K562 (cell line): Measurements from ENCODE around the gene CEBPA. TPM values are rescaled to one million over a fixed set of nuclear protein-coding genes. Genes with fewer than 3 reads are reported as not detected.

ENCODE experiments used
- ATAC-seq: fragments of 200-7000 bp; cut with Tn5 transposase; 3 replicates; pipeline ENCODE4 v1.9.1; 2020; ENCODE audit warnings: moderate library complexity
- BruUV-seq: library from RNA; stranded (reverse); fragments of 400-500 nt; replicated peaks from 2 replicates; lab custom pipeline; 2021; lab: Mats Ljungman, UMichigan
- CTCF ChIA-PET: fragments of 300-600 bp; formaldehyde crosslinking; extraction: SDS; loops from one replicate; lab custom pipeline; 2021; ENCODE audit warnings: low intra/inter-chr PET ratio; lab: Yijun Ruan, JAX
- POLR2A ChIA-PET: fragments of 300-600, 350-650 bp; sonication (Branson Sonifier 250); formaldehyde crosslinking; extraction: SDS; loops from one replicate; lab custom pipeline; 2021; ENCODE audit warnings: antibody characterized with exemption, inconsistent platforms; lab: Yijun Ruan, JAX
- DNase-seq, 4 experiments: peaks; one replicate each; pipeline versions ENCODE4 v3.0.0 to v3.0.0-alpha.2; 2011 to 2018; ENCODE audit warnings: low spot score in 3 of 4, mixed read lengths in 3 of 4; ENCODE audit errors: extremely low read depth in 1 of 4
- FAIRE-seq: peaks from 2 replicates; lab custom pipeline; 2011; peaks lifted over from hg19 to GRCh38; lab: Jason Lieb, UNC
- H2AFZ ChIP-seq: 2 replicates; pipeline ENCODE4 v1.6.0; 2011; ENCODE audit warnings: low read depth, low read length, control low read depth, inconsistent platforms
- H3K27ac ChIP-seq: fragments of 200-600 bp; 3 replicates; pipeline ENCODE4 v1.8.0; 2011; ENCODE audit warnings: low read depth, mild to moderate bottlenecking, control low read depth, inconsistent platforms, low read length, moderate library complexity, mixed read lengths; ENCODE audit errors: extremely low read depth
- H3K27me3 ChIP-seq, 2 experiments: fragments of 300-600 bp in 1 of 2; 2 replicates in 1 of 2; 3 replicates in 1 of 2; pipeline versions ENCODE4 v1.6.0 to v1.8.0; 2011; ENCODE audit warnings: inconsistent platforms in 2 of 2, low read length in 2 of 2, mild to moderate bottlenecking in 1 of 2, mixed read lengths in 1 of 2, moderate library complexity in 1 of 2; ENCODE audit not compliant: control insufficient read depth in 2 of 2, insufficient read depth in 2 of 2
- H3K36me3 ChIP-seq: fragments of 300-600 bp; 3 replicates; pipeline ENCODE4 v1.8.0; 2011; ENCODE audit warnings: mild to moderate bottlenecking, low read length, inconsistent platforms; ENCODE audit not compliant: control insufficient read depth, insufficient read depth
- H3K4me1 ChIP-seq, 2 experiments: fragments of 200-600 bp in 1 of 2; replicated peaks in 1 of 2; 2 replicates in 1 of 2; 3 replicates in 1 of 2; pipeline versions ENCODE4 v1.5.1 to v1.8.0; 2011; ENCODE audit warnings: inconsistent platforms in 2 of 2, low read length in 2 of 2, mild to moderate bottlenecking in 1 of 2, mixed read lengths in 1 of 2, moderate library complexity in 1 of 2; ENCODE audit not compliant: control insufficient read depth in 2 of 2, insufficient read depth in 2 of 2
- H3K4me2 ChIP-seq: 2 replicates; pipeline ENCODE4 v1.6.1; 2011; ENCODE audit warnings: low read length, control low read depth, inconsistent platforms, mixed read lengths; ENCODE audit not compliant: insufficient read depth
- H3K4me3 ChIP-seq: fragments of 200-600 bp; sonication (generic), shearing (Covaris generic); 2 replicates; pipeline ENCODE4 v1.5.1; 2016; ENCODE audit warnings: control low read depth, inconsistent platforms
- H3K79me2 ChIP-seq: fragments of 200-600 bp; 3 replicates; pipeline ENCODE4 v1.8.0; 2011; ENCODE audit warnings: low read length, inconsistent platforms; ENCODE audit not compliant: control insufficient read depth, insufficient read depth
- H3K9ac ChIP-seq, 2 experiments: 2 replicates each; pipeline versions ENCODE4 v1.6.0 to v1.6.1; 2011; ENCODE audit warnings: low read depth in 2 of 2, low read length in 2 of 2, control low read depth in 1 of 2, inconsistent platforms in 1 of 2, mild to moderate bottlenecking in 1 of 2, mixed read lengths in 1 of 2; ENCODE audit not compliant: insufficient read depth in 1 of 2
- H3K9me1 ChIP-seq: one replicate; pipeline ENCODE4 v1.6.0; 2011; ENCODE audit warnings: inconsistent platforms, mild to moderate bottlenecking, low read length, moderate library complexity; ENCODE audit not compliant: control insufficient read depth, insufficient read depth
- H3K9me3 ChIP-seq: replicated peaks from 2 replicates; pipeline ENCODE4 v1.5.1; 2011; ENCODE audit warnings: low read depth, low read length, inconsistent platforms; ENCODE audit not compliant: control insufficient read depth, insufficient read depth
- H4K20me1 ChIP-seq: replicated peaks from 2 replicates; pipeline ENCODE4 v1.6.1; 2011; ENCODE audit warnings: low read length, inconsistent platforms, mixed read lengths; ENCODE audit not compliant: control insufficient read depth, insufficient read depth
- CEBPB ChIP-seq: fragments of 450-650 bp; IDR thresholded peaks from 2 replicates; pipeline ENCODE4 v1.6.1; 2016; ENCODE audit warnings: missing genetic modification characterization, missing compliant biosample characterization
- CEBPG ChIP-seq, 3 experiments: fragments of 200-800 bp in 1 of 3; sonication (Bioruptor generic) in 1 of 3; sonication (generic) in 1 of 3; formaldehyde crosslinking in 1 of 3; IDR thresholded peaks in 2 of 3; conservative IDR thresholded peaks in 1 of 3; 2 replicates each; pipeline versions ENCODE4 v1.6.1 to v1.8.0; 2016 to 2022; ENCODE audit warnings: missing compliant biosample characterization in 2 of 3, missing genetic modification characterization in 2 of 3, mild to moderate bottlenecking in 1 of 3, missing genetic modification reagents in 1 of 3
- CHD2 ChIP-seq: IDR thresholded peaks from 2 replicates; pipeline ENCODE4 v1.6.1; 2011; ENCODE audit warnings: low read depth, low read length
- MAX ChIP-seq: sonication (generic); formaldehyde crosslinking; IDR thresholded peaks from 2 replicates; pipeline ENCODE4 v1.9.0; 2022; ENCODE audit warnings: mild to moderate bottlenecking, missing genetic modification reagents
- POLR3G ChIP-seq: IDR thresholded peaks from 2 replicates; pipeline ENCODE4 v1.6.1; 2011; ENCODE audit not compliant: insufficient read length, insufficient replicate concordance; ENCODE audit errors: extremely low read depth
- TEAD1 ChIP-seq, 2 experiments: fragments of 450-650 bp in 1 of 2; sonication (generic) in 1 of 2; formaldehyde crosslinking; IDR thresholded peaks; 2 replicates each; pipeline versions ENCODE4 v1.4.0 to v1.8.0; 2020 to 2022; ENCODE audit warnings: mild to moderate bottlenecking in 2 of 2, missing genetic modification reagents in 1 of 2
- ZBTB9 ChIP-seq: fragments of 450-650 bp; formaldehyde crosslinking; IDR thresholded peaks from 2 replicates; pipeline ENCODE4 v1.4.0; 2020; ENCODE audit warnings: mild to moderate bottlenecking, moderate library complexity
- ZKSCAN1 ChIP-seq: fragments of 150-350 bp; IDR thresholded peaks from 2 replicates; pipeline ENCODE4 v1.6.1; 2016; ENCODE audit warnings: low read depth, low read length
- ZNF134 ChIP-seq: fragments of 250-450 bp; sonication (Bioruptor Pico); conservative IDR thresholded peaks from 2 replicates; pipeline ENCODE4 v1.4.0; 2020
- WGBS: fragments of 100-300 bp; shearing (Covaris generic); methylation state at CpG from one replicate; pipeline ENCODE4 v1.1.6; 2016; ENCODE audit warnings: low coverage, mixed read lengths; ENCODE audit not compliant: insufficient coverage; ENCODE audit errors: missing lambda C conversion rate; 5-methylcytosine and 5-hydroxymethylcytosine counted together
- in situ Hi-C: fragments of 300-500 bp; cut with MboI; formaldehyde crosslinking; loops from 4 replicates; pipeline ENCODE4 v1.15.0; 2018; ENCODE audit warnings: inconsistent platforms, mixed read lengths
- intact Hi-C: fragments of 100-400 bp; cut with micrococcal nuclease; formaldehyde crosslinking; loops from 2 replicates; pipeline ENCODE4 v1.14.2; 2022
- polyA plus RNA-seq, 8 experiments: library from polyadenylated mRNA; depleted of rRNA in 4 of 8; stranded (reverse) in 5 of 8; unstranded in 3 of 8; fragments of >200 nt; fragmentation: Nextera tagmentation in 2 of 8; fragmentation: Illumina TruSeq in 1 of 8; extraction: Ambion mirVana in 2 of 8; extraction: Trizol in 1 of 8; gene quantifications; 2 replicates each; pipeline versions ENCODE4 v1.2.1 to v1.2.3, GENCODE V29; 2011 to 2014; ENCODE audit warnings: inconsistent platforms in 1 of 8, missing spikeins in 1 of 8
- total RNA-seq, 7 experiments: library from RNA; depleted of rRNA in 6 of 7; stranded (reverse); fragments of >200 nt in 6 of 7; fragmentation: Illumina TruSeq in 2 of 7; extraction: Trizol in 2 of 7; gene quantifications; 2 replicates each; pipeline versions ENCODE4 v1.2.1 to v1.2.3, GENCODE V29; 2011 to 2021; ENCODE audit warnings: low replicate concordance in 1 of 7

The CEBPA gene
- total and polyA plus RNA-seq, 9 of the 15 experiments (the other 6 are each of a cell fraction or from before 2014, with no cell fraction given): 0.03 to 0.59 (median 0.15) TPM; not detected in 2

- no peaks in the 10 kb centered on the region for H3K36me3 ChIP-seq
- peaks cover 0 to 7% of the 10 kb centered on the region in 2 experiments; a peak in 1 of 5 replicates for H3K4me1 ChIP-seq
- H3K27me3 ChIP-seq: peaks cover 14 to 25% of the 10 kb centered on the region in 2 experiments
- in situ Hi-C loops (no loop called here), intact Hi-C loops (no loop called here)
- ChIA-PET CTCF (no interaction called here), POLR2A (no interaction called here)
- TF ChIP-seq CEBPG (CRISPR knock-in tag; IDR thresholded peaks at IDR 0.05): no peak
- peak; percentile 49 to 94 for TF ChIP-seq CEBPG (tag; conservative IDR thresholded peaks at IDR 0.05 in 1 of 2, IDR thresholded peaks at IDR 0.05 in 1 of 2)
- TF ChIP-seq ZNF134 (CRISPR knock-in tag): no peak
- TF ChIP-seq CHD2: no peak
- H3K79me2 ChIP-seq: no peaks in the 10 kb centered on the region
- H3K9ac ChIP-seq: no peak overlapping the region
- H4K20me1 ChIP-seq: no peaks in the 10 kb centered on the region
- H3K4me3 ChIP-seq: no peak overlapping the region
- no peak for ATAC-seq
- no peak for FAIRE-seq
- no TSS peak for BruUV-seq
- no peak overlapping the region for H3K4me2 ChIP-seq
- H3K27ac ChIP-seq: no peak overlapping the region
- H3K9me3 ChIP-seq: no peaks in the 10 kb centered on the region
- DNase-seq: no peak
- no peaks in the 10 kb centered on the region for H3K9me1 ChIP-seq
- H2AFZ ChIP-seq: no peak overlapping the region
Measured at GRCh38 chr19:33346665-33347064, 44.3 kb upstream of the CEBPA start.

DNA sequence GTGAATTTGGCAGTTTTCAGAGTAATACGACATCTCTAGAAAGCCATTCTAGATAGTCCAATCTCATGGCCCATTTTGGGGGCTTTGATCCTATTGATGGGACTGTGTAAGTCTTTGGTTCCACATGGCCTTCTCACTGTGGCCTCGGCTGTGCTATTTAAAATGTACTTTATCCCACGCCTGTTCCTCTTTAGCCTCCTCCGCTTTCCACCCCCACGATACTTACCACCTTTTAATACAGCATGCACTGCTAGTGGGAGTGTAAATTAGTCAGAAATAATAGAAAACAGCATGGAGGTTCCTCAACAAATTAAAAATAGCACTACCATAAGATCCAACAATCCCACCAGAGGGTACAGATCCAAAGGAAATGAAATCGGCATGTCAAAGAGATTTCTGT lies 42.8 kb upstream of the CEBPA start:
- Histone ChIP-seq H3K36me3 (no peaks in the 10 kb centered on the region), H3K4me3 (no peak overlapping the region), H3K9me1 (no peaks in the 10 kb centered on the region), H3K9ac (no peak overlapping the region), H3K27ac (no peak overlapping the region), H2AFZ (no peak overlapping the region), H3K4me1 (peaks cover 0 to 7% of the 10 kb centered on the region in 2 experiments; a peak in 1 of 5 replicates), H3K27me3 (peaks cover 8 to 24% of the 10 kb centered on the region in 2 experiments; a peak in 4 of 5 replicates), H3K9me3 (no peaks in the 10 kb centered on the region), H3K4me2 (no peak overlapping the region), H3K79me2 (no peaks in the 10 kb centered on the region), H4K20me1 (no peaks in the 10 kb centered on the region)
- FAIRE-seq (no peak), ATAC-seq (no peak), DNase-seq (no peak)
- intact Hi-C loops: no loop called here
- in situ Hi-C loops: no loop called here
- ChIA-PET POLR2A (no interaction called here), CTCF (no interaction called here)
- BruUV-seq: no TSS peak
- 6% methylated on average over 6 of the region's 6 CpGs for WGBS
- TF ChIP-seq MAX (CRISPR knock-in tag) (no peak), POLR3G (no peak), ZKSCAN1 (no peak), CEBPB (tag) (no peak), ZBTB9 (no peak), TEAD1 (CRISPR knock-in tag; IDR thresholded peaks at IDR 0.05) (no peak)
